Lung microvascular endothelial cell (primary cell): Measurements from ENCODE around the gene CD44. TPM values are rescaled to one million over a fixed set of nuclear protein-coding genes. Genes with fewer than 3 reads are reported as not detected.
"Not testable (repeated sequence)": the region's sequence is repeated elsewhere in the genome, so short reads cannot be mapped to it uniquely, and the experiment has no call there.

Experiments
- DNase-seq, 2 donors: peaks; one replicate each; pipeline versions ENCODE4 v3.0.0 to v3.0.0-alpha.2; 2010; ENCODE audit warnings: low read depth in 2 of 2
- total RNA-seq: library from RNA; depleted of rRNA; stranded (reverse); fragments of >200 nt; gene quantifications from 2 replicates; pipeline ENCODE4 v1.2.1, GENCODE V29; 2014

Gene CD44
- 0.79 and 15.7 TPM in 2 replicates for total RNA-seq

DNA sequence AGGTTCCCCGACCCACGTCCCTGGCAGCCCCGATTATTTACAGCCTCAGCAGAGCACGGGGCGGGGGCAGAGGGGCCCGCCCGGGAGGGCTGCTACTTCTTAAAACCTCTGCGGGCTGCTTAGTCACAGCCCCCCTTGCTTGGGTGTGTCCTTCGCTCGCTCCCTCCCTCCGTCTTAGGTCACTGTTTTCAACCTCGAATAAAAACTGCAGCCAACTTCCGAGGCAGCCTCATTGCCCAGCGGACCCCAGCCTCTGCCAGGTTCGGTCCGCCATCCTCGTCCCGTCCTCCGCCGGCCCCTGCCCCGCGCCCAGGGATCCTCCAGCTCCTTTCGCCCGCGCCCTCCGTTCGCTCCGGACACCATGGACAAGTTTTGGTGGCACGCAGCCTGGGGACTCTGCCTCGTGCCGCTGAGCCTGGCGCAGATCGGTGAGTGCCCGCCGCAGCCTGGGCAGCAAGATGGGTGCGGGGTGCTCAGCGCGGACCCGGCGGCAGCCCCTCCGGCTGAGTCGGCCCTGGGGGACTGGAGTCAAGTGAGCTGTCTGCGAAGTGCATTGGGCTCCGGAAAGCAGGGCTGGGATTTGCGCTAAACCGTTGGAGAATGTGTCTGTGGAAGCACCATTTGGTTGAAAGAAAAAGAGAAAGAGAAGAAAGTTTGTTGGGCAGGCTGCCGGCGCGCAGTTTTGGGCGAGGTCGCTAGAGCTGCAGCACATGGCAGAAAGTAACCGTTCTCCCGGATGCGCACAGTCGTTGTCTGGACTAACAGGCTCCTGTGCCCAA, at the start of gene CD44:
Gene CD44, plus strand, starts transcription at position 229 of the 779 bp plus-strand sequence. Its CDS starts 133 bp downstream, at position 362.
- peak; percentile 64 to 67 for DNase-seq

DNA sequence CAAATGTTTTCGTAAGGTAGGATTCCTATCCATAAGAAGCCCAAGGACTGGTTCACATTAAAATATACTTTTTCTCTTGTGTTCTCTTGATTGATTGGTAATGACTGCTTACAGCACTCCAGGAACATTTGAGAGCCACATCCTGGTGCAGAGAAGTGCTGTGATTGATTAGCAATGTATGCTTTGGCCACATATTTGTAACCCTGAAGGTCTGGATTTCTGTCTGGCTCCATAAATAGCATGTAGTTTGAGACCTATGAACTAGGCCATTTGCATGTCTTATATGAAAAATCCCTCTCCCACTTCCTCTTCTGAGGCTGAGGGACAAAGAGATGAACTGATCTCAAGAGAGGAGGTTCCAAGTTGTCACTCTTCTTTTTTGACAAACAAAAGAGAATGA, 49.3 kb upstream of the CD44 start:
- DNase-seq = no peak

DNA sequence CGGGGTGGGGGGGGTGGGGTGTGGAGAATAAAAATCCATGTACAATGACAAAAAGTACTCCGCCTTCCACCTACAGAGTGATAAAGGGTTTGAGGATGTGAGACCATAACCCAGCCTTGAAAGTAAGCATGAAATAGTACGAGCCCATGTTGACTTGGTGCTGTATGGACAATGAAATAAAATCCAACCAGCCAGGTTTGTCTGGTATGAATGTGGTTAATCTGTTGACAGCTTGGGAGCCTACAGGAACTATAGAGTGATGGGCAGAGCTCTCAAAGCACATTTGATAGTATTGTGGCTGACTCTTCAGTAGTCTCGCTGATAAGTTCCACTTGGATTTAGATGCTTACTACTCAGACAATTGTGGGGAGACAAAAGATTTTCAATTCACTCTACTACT, 48.8 kb upstream of the CD44 start:
- DNase-seq = no peak

DNA sequence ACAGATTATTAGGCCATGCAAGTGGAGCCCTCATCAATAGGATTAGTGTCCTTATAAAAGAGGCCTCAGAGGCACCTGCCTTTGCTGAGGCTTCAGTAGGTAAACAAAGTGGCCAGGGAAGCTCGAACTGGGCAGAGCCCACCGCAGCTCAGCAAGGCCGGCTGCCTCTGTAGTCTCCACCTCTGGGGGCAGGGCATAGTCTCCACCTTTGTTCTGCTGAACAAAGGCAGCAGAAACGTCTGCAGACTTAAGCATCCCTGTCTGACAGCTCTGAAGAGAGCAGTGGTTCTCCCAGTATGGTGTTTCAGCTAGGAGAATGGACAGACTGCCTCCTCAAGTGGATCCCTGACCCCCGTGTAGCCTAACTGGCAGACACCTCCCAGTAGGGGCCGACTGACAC, 48.0 kb upstream of the CD44 start:
- not testable (repeated sequence) for DNase-seq

DNA sequence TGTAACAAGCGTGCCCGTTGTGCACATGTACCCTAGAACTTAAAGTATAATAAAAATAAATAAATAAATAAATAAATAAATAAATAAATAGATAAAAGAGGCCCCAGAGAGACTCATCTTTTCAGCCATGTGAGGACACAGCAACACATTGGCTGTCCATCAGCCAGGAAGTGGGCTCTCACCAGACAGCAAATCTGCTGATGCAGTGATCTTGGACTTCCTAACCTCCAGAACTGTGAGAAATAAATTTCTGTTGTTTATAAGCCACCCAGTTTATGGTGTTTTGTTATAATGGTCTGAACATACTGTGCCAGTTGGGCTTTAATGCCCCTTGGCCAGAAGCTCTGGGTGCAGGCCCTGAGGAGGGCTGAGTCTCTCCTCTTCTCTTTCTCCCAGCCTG, 42.2 kb upstream of the CD44 start:
- DNase-seq = no peak

DNA sequence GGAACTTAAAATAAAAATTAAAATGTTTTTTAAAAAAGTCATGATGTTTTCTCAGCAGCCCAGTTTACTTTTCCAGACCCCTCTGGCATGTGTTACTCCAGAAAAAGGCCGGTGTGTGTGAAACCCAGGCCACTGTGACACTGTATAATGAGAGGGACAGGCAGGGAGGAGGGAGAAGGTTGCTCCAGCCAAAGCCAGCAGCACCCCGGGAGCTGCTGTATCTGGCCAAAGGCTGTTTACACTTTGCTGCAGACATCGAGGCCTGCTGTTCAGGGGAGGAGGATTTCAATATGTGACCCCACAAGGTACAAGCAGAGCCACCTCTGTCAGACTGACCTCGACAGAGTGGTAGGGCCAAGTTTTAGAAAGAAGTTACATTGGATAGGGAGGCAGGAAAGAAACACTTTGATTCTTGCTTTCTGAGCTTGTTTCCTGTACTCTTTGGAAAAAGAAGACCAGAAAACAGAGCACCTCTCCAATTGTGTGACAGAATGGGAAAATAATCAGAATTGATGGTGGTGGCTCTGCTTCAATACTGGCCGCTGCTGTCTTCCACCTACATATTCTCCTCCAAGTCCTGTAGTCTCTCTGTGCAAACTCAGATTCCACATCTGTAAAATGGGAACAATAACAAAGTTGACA, 41.0 kb upstream of the CD44 start:
- DNase-seq = no peak

DNA sequence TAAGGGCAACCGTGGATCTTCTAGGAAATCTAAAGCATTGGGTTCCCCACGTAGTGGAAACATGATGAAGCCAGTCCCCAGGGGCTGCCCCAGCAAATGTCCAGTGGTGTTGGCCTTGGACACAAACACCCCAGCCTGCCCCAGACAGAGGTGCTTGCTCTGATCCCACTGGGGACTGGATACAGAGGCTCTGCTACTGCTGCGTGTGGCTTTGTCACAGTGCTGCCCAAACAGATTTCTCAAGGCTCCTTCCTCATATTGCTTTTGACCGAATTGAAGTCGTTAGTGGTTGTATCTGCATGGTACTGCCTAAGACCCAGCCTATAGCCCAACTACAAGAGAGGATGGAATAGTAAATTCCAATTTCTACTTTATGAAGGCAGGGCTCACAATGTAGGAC, 40.1 kb upstream of the CD44 start:
- DNase-seq = no peak

DNA sequence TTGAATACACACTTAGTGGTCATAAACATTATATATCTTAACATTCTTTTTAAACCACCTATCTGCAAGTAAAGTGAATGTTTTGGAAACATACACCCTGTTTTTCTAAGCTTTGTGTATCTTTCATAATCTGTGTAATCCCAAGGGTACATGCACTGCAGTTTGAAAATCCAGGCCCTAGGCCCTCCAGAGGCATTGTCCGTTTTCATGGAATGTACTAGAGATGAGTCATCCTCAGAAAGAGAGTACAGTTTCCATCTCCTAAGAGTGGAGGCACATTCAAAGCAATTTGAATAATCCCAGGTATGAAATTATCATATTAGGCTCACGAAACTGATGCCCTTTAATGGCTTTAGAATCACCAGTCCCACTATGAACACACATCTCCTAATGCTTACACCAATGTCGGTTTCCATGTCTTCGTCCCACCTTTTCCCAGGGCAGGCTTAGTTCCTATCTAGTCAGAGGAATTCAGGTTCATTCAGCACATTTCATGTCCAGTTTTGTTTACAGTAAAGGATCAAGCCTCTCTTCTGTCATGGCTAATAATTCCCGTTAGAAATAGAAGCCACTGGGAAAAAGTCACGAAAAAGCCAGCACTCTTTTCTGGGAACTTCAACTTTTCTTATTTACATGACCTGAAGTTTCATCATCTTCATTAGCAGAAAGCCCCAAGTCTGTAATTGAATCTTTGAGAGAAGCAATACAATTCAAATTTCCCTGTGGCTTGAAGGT, 39.5 kb upstream of the CD44 start:
- DNase-seq = peak; percentile 37 to 40

DNA sequence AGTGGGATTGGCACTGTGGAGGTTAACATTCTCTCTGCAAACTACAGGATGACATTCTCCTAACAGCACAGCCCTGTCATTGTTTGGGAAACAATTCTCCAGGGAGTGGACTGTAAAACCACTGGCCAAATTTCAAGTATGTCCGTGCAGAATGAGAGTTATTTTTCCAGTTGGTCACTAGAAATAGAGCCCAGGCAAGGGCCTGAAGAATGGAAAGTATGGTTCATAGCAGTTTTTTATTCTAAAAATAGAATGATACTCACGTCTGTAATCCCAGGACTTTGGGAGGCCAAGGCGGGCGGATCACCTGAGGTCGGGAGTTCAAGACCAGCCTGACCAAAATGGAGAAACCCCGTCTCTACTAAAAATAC, 39.0 kb upstream of the CD44 start:
- DNase-seq = peak in 1 of 2 donors; percentile 93

DNA sequence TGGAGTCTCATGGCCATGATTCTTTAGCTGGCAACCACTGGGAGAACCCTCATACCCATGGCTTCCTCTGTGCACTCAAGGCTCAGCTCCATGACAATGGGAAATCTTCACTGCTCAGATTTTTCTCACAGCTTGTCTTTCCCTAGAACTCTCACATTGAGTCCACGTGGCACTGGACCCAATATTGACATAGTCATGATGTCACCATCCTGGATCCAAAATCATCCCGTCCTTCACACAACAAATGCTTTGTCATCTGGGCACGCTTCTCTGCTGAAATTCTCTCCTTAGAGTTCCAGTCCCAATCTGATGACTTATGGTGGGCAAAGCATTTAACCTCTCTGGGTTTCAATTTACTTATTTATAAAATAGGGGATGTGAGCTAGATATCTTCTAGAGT, 37.7 kb upstream of the CD44 start:
- no peak for DNase-seq

DNA sequence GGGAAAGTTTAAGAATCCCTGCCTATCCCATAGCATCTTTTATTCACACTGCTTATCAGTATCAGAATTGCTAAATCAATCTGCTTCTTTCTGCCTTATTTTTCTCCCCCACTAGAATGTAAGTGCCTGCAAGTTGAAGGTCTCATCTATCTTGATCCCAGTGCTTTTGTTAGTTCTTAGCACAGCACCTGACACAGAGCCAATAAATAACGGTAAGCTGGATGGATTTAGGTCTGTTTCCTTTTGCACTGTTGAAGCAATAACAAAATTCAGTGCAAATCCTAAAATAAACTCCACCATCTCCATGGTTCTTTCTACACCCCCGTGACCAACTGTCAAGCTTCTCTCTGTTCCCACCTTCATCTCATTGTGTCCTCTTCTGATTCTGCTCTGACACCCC, 36.7 kb upstream of the CD44 start:
- DNase-seq = no peak

DNA sequence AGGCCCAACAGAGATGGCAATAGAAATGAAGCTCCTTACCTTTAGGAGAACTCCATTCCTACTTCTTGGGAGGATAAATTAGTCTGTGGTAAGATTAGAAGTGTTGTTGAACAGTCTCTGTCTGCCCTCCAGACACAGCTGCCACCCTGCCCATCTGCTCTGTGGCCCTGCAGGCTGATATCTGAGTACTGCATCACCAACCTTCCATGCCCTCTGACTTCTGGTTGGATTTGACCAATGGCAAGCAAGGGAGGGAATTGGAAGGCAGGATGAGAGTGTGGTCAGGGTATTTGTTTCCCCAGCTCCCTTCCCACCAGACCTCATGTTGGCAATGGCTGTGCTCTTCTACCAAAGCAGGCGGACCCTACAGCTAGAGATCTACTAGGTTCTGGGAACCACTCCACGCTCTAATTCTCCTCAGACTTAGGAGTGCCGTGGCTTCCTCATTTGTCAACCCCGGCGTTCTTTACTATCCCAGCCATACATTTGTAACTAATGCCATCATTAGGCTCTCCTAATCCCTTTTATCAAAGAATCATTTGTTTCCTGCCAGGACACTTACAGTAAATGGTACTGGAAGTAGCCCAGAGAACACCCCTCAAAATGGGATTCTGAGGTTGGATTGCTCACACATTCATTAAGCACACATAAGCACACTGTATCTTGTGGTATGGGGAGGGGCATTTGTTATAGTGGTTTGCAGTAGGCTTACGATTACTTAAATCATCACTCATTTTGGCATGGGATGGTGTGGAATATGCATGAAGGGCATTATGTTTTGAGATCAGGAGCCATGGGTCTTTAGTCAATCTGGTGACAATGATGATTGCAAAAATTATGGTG, 35.4 kb upstream of the CD44 start:
- no peak for DNase-seq

DNA sequence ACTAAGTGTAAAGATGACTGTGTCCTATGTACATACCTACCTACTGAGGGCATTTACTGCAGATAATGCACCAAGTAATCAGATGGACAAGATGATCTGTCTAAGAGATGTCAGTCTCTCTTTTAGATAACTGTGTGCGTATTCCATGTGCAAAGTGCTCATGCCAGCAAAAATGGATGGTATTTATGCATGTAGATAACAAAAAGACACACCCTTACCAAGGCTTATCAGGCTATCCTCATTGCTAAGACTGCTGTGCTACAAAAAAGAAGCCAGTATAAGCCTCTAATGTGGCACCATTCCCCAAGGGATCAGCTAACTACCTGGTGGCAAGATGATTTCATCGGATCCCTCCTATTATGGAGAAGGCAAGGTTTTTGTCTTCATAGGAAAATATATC, 34.3 kb upstream of the CD44 start:
- DNase-seq = no peak

DNA sequence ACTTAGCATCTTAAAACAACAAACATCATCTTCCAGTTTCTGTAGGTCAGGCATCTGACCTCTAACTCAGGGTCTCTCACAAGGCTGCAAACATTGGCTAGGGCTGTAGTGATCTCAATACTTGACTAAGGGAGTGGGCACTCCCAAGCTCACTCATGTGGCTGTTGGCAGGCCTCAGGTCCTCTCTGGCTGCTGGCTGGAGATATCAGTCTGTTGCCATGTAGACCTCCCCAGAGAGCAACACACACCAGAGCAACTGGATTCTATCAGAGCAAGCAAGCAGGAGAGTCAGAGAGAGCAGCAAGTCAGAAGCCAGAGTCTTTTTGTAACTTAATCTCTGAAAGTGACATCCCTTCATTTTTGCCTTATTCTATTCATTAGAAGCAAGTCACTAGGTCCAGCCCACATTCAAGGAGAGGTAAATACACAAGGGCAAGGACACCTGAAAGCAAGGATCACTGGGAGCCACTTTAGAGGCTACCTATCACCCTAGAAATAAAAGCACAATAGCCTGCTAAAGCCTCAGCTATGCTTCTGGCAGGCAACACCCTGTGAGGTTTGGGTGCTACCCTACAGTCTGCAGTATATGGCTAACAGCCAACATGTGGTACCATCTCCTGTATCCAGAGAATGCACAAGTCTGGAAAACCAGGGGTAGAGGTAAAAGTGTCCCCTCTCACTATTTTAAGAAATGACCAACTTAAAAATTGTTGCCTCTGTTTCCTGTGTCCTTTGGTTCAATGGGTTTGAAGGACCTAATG, 33.5 kb upstream of the CD44 start:
- DNase-seq = no peak

DNA sequence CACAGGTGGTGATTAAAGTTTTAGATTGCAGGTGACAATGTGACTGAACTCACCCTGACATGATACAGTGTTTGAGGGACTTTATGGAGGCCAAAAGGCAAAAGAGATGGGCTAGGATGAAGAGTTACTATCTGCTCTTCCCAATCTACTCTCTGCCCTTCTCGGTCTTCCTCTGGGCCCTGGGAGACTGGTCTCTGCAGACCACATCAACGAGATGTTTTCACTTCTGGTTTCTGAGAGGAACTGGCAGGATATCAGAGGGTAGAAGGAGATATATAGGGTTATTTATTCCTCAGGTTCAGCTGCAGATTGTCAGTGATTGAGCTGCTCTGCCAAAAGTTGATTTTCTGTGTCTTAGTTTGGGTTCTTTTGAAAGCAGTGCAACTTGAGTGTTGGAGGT, 32.4 kb upstream of the CD44 start:
- DNase-seq = no peak

DNA sequence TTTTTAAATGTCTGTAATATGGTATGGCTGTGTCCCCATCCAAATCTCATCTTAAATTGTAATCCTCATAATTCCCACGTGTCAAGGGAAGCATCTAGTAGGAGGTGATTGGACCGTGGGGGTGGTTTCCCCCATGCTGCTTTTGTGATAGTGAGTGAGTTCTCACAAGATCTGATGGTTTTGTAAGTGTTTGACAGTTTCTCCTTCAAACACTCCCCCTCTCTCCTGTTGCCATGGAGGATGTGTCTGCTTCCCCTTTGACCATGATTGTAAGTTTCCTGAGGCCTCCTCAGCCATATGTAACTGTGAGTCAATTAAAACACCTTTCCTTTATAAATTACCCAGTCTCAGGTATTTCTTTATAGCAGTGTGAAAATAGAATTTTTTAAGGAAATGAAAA, 31.1 kb upstream of the CD44 start:
- DNase-seq = peak in 1 of 2 donors; percentile 45

DNA sequence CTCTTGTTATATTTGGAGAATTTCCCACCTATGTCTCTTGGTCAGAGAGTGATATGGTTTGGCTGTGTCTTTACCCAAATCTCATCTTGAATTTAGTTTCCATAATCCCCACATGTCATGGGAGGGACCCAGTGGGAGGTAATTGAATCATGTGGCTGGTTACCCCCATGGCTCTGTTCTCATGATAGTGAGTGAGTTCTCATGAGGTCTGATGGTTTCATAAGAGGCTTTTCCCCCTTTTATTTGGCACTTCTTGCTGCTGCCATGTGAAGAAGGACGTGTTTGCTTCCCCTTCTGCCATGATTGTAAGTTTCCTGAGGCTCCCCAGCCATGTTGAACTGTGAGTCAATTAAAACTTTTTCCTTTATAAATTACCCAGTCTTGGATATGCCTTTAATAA, 30.6 kb upstream of the CD44 start:
- not testable (repeated sequence) for DNase-seq

DNA sequence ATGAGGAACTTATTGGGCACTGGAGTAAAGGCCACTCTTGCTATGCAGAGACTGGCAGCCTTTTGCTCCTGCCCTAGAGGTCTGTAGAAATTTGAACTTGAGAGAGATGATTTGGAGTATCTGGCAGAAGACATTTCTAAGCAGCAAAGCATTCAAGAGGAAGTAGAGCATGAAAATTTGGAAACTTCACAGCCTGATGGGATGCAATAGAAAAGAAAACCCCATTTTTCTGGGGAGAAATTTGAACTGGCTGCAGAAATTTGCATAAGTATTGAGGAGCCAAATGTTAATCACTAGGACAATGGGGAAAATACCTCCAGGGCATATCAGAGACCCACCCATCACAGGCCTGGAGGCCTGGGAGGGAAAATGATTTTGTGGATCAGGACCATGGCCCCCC, 29.9 kb upstream of the CD44 start:
- no peak for DNase-seq

DNA sequence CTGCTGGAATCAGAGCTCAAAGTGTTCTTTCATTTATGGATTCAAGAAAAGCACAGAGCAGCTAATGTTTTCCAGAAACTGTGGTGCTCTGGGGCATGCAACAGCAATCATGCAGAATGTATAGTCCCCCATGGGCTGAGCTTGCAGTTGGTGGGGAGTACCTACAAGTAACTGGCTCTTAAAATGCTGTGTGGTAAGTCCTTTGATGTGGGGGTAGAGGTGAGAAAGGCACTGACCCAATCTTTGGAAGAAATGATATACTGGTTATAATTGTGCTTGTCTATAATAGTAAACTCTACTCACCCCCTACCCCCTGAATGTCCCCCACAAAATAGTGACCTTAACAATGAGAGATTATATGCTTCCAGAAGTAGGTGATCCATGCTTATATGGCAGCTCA, 29.1 kb upstream of the CD44 start:
- no peak for DNase-seq

DNA sequence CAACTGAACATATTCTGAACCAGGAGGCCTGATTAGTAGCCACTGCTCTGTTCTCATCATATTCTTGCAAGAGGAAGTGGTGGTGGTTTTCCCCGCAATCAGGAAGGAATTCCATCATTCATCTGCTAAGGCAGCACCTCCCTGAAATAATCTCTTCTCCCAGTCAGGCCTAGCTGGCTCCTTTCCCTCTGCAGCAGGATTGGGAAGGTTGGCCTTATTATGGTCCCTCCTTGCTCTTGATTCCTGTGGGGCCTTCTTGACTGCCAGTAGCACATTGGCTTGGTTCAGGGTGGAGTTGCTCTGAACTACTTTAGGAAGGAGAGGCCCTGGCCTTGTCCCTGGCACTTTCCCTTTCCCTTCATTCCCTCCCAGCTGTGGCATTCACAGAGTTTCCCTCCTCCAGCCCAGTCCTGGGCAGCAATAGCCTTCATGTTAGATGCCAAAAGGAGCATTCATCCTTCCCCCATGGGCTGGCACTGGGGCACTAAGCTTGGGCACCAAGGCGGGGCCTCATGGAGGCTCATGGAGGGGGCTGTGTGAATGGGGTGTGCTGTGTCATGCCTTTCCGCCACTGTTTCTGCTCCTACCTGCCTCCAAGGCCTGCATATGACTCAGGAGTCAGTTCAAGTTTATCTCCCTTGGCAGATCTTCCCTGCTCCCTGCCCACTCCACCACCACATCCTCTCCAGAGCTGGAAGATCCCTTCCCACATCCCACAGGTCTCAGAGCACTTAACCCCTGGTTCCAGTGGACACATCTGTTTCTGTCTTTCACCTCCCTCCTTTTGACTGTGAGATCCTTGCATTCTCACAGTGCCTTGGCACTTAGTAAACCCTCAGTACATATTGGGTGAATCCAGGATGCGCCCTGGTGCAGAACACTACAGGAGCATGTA, 27.6 kb upstream of the CD44 start:
- DNase-seq = peak; percentile 44 to 92
